Parathyroid adenoma (tissue), 2 donors: ENCODE measurements around the gene ARHGEF26.

Source experiments
- H2AFZ ChIP-seq: fragments of 300-600 bp; sonication (generic); one replicate; pipeline ENCODE4 v1.7.0; 2017; ENCODE audit warnings: antibody characterized with exemption, mild to moderate bottlenecking
- H3K27ac ChIP-seq: fragments of 300-600 bp; sonication (generic); one replicate; pipeline ENCODE4 v1.7.0; 2017
- H3K27me3 ChIP-seq: fragments of 300-600 bp; sonication (generic); one replicate; pipeline ENCODE4 v1.7.0; 2017; ENCODE audit warnings: low read length; ENCODE audit not compliant: control insufficient read depth, insufficient read depth
- H3K36me3 ChIP-seq: fragments of 300-600 bp; sonication (generic); one replicate; pipeline ENCODE4 v1.7.0; 2017; ENCODE audit warnings: low read length; ENCODE audit not compliant: control insufficient read depth, insufficient read depth
- H3K4me1 ChIP-seq: fragments of 300-600 bp; sonication (generic); one replicate; pipeline ENCODE4 v1.7.0; 2017; ENCODE audit warnings: control low read depth
- H3K4me2 ChIP-seq: fragments of 300-600 bp; sonication (generic); one replicate; pipeline ENCODE4 v1.7.0; 2017; ENCODE audit warnings: low read length
- H3K4me3 ChIP-seq: fragments of 300-600 bp; sonication (generic); one replicate; pipeline ENCODE4 v1.7.0; 2017; ENCODE audit warnings: low read depth, low read length
- H3K79me2 ChIP-seq: fragments of 300-600 bp; sonication (generic); one replicate; pipeline ENCODE4 v1.7.0; 2017; ENCODE audit warnings: control low read depth
- H3K9ac ChIP-seq: fragments of 300-600 bp; sonication (generic); one replicate; pipeline ENCODE4 v1.7.0; 2017; ENCODE audit warnings: mild to moderate bottlenecking
- H3K9me3 ChIP-seq: fragments of 300-600 bp; sonication (generic); one replicate; pipeline ENCODE4 v1.7.0; 2017; ENCODE audit warnings: low read length; ENCODE audit not compliant: control insufficient read depth
- TF ChIP-seq, protein P1 (sequence below): fragments of 300-600 bp; sonication (generic); IDR thresholded peaks from one replicate; pipeline ENCODE4 v1.7.0; 2017; ENCODE audit warnings: antibody characterized with exemption, mild to moderate bottlenecking
- donor health status: primary hyperparathyroidism.

Gene ARHGEF26

DNA sequence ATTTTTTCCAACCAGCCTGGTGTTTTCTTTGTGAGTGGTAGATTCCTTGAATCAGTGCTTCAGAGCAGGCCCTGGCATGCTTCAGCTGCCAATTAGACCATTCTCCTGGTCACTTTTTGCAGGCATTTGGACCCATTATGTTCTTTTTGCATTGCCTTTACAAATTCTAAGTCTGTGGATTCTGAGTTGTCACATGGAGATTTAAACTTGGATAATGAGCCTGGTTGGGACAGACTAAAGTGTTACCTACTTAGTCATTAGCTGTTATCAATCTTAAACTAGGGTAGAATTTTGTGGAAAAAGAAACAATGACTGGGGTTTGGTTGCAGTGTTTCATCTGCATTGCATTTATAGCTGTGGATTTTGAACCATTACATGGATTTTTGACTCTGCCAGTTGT lies 40.6 kb downstream of the ARHGEF26 start:
- Histone ChIP-seq H3K9ac (no peak overlapping the region), H3K27me3 (no peaks in the 10 kb centered on the region), H3K36me3 (no peaks in the 10 kb centered on the region), H3K9me3 (no peaks in the 10 kb centered on the region), H2AFZ (no peak overlapping the region), H3K27ac (no peak overlapping the region), H3K4me2 (no peak overlapping the region), H3K4me3 (no peak overlapping the region), H3K79me2 (peaks cover 10% of the 10 kb centered on the region), H3K4me1 (no peaks in the 10 kb centered on the region)
- TF ChIP-seq, protein P1, sequence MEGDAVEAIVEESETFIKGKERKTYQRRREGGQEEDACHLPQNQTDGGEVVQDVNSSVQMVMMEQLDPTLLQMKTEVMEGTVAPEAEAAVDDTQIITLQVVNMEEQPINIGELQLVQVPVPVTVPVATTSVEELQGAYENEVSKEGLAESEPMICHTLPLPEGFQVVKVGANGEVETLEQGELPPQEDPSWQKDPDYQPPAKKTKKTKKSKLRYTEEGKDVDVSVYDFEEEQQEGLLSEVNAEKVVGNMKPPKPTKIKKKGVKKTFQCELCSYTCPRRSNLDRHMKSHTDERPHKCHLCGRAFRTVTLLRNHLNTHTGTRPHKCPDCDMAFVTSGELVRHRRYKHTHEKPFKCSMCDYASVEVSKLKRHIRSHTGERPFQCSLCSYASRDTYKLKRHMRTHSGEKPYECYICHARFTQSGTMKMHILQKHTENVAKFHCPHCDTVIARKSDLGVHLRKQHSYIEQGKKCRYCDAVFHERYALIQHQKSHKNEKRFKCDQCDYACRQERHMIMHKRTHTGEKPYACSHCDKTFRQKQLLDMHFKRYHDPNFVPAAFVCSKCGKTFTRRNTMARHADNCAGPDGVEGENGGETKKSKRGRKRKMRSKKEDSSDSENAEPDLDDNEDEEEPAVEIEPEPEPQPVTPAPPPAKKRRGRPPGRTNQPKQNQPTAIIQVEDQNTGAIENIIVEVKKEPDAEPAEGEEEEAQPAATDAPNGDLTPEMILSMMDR = no peak

DNA sequence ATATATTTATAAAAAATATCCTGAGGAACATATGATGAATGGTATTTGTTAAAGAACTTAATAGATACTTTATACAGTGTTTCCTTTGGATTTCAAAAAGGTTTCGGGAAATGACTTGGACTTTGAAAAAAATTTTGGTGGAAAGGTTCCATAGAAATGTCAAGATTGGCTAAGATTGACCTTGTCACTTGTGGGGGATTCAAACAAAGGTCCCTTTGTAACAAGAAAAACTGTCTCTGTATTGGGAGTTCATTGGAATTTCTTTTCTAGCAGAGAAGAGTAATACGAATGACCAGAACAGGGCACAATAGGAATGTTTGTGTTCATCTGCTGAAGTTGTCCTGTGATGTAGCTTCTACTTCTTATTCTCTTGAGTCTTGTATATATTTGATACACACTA lies 43.2 kb downstream of the ARHGEF26 start:
- H3K27ac ChIP-seq = no peak overlapping the region
- H3K79me2 ChIP-seq = peaks cover 12% of the 10 kb centered on the region
- no peaks in the 10 kb centered on the region for H3K36me3 ChIP-seq
- H3K4me2 ChIP-seq = no peak overlapping the region
- H3K4me1 ChIP-seq = no peaks in the 10 kb centered on the region
- H2AFZ ChIP-seq = no peak overlapping the region
- H3K4me3 ChIP-seq = no peak overlapping the region
- TF ChIP-seq, protein P1 = no peak
- no peaks in the 10 kb centered on the region for H3K27me3 ChIP-seq
- no peaks in the 10 kb centered on the region for H3K9me3 ChIP-seq
- H3K9ac ChIP-seq = no peak overlapping the region

DNA sequence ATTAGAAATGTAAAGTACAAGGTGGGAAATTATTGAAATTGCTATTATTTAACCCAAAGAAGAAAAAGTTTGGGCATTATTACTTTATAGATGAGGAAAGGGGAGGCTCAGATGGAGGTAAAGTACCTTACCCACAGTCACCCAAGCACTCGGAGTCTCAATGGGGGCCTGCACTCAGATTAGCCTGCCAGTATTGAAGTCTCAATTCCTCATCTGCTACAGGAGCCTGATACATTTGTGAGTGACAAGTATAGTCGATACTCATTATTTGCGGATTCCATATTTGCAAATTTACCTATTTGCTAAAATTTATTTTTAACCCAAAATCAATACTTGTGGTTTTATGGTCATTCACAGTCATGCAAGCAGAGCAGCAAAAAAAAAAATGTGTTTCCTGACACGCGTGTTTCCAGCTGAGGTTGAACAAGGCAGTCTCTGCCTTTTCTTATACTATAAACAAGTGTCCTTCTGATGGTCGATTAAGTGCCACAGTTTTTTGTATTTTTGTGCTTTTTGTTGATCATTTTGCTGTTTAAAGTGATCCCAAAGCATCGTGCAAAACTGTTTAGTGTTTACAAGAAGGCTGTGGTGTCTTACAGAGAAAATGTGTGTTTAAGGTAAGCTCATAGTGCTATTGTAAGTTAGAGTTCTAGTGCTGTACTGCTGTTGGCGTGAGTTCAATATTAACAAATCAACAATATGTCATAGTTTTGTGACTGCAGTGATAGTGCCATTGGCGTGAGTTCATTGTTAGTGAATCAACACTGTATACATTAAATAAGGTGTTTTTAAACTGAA lies 48.0 kb downstream of the ARHGEF26 start:
- H3K36me3 ChIP-seq = no peaks in the 10 kb centered on the region
- peaks cover 11% of the 10 kb centered on the region for H3K79me2 ChIP-seq
- no peaks in the 10 kb centered on the region for H3K4me1 ChIP-seq
- no peak overlapping the region for H3K4me3 ChIP-seq
- H3K9ac ChIP-seq = no peak overlapping the region
- no peak overlapping the region for H3K27ac ChIP-seq
- no peaks in the 10 kb centered on the region for H3K27me3 ChIP-seq
- TF ChIP-seq, protein P1 = no peak
- no peaks in the 10 kb centered on the region for H3K9me3 ChIP-seq
- H2AFZ ChIP-seq = no peak overlapping the region
- no peak overlapping the region for H3K4me2 ChIP-seq

DNA sequence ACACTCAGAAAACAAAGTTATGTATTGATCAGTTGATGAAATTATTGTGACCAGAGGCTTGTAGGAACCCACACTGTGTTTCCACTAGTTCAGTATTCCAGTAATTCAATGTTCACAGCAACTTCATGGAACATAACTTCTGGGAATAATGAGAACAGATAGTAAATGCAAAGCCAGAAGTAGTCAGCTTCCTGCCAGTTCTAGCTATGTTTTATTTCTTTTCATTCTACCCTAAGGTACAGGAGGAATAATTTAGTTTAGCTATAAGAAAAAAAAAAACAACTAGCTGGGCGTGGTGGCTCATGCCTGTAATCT lies 48.6 kb downstream of the ARHGEF26 start:
- Histone ChIP-seq H3K36me3 (no peaks in the 10 kb centered on the region), H3K4me3 (no peak overlapping the region), H3K9me3 (no peaks in the 10 kb centered on the region), H3K27me3 (no peaks in the 10 kb centered on the region), H3K27ac (no peak overlapping the region), H2AFZ (no peak overlapping the region), H3K79me2 (peaks cover 11% of the 10 kb centered on the region), H3K4me2 (no peak overlapping the region), H3K9ac (no peak overlapping the region), H3K4me1 (no peaks in the 10 kb centered on the region)
- TF ChIP-seq, protein P1 = no peak

DNA sequence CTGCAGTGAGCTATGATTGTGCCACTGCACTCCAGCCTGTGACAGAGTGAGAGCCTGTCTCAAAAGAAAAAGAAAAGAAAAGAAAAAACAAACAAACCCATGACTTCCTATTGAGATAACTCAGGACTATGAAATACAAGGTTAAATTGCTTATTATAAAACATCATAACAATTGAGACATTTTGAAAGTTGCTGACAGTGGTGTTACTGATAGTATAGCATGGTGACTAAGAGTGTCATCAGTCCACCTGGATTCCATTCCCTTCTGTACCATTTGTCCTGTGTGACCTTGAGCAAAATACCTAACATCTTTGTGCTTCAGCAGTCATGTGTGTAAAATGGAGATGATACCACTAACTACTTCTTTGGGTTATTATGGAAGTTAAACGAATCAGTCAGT lies 49.1 kb downstream of the ARHGEF26 start:
- H3K4me3 ChIP-seq = no peak overlapping the region
- peaks cover 11% of the 10 kb centered on the region for H3K79me2 ChIP-seq
- no peaks in the 10 kb centered on the region for H3K36me3 ChIP-seq
- TF ChIP-seq, protein P1 = no peak
- no peaks in the 10 kb centered on the region for H3K4me1 ChIP-seq
- no peak overlapping the region for H3K4me2 ChIP-seq
- H2AFZ ChIP-seq = no peak overlapping the region
- no peak overlapping the region for H3K27ac ChIP-seq
- H3K9me3 ChIP-seq = no peaks in the 10 kb centered on the region
- no peak overlapping the region for H3K9ac ChIP-seq
- no peaks in the 10 kb centered on the region for H3K27me3 ChIP-seq
